NCI-H226 (cell line): ENCODE data around the gene GPATCH1.

Experiments used
- DNase-seq: peaks from one replicate; pipeline ENCODE4 v3.0.0-alpha.2; 2015

The GPATCH1 gene

GRCh38 chr19:33163481-33163880, 82.5 kb downstream of the GPATCH1 start:
- DNase-seq: no peak

GRCh38 chr19:33166037-33166436, 85.1 kb downstream of the GPATCH1 start:
- peak; percentile 39 for DNase-seq

- DNase-seq: no peak
These were observed 86.5 kb downstream of the GPATCH1 start for GRCh38 chr19:33167438-33167837.

- DNase-seq: no peak
These were observed 87.5 kb downstream of the GPATCH1 start for GRCh38 chr19:33168528-33168927.

- DNase-seq: no peak
These were observed 90.3 kb downstream of the GPATCH1 start for GRCh38 chr19:33171222-33171795.

GRCh38 chr19:33171916-33172359, 91.0 kb downstream of the GPATCH1 start:
- no peak for DNase-seq

- DNase-seq: no peak
These were observed 93.2 kb downstream of the GPATCH1 start for GRCh38 chr19:33174186-33174585.

- no peak for DNase-seq
These were observed 94.3 kb downstream of the GPATCH1 start for GRCh38 chr19:33175156-33175782.

GRCh38 chr19:33175886-33176669, 95.1 kb downstream of the GPATCH1 start:
- no peak for DNase-seq

- peak; percentile 97 for DNase-seq
These were observed 95.9 kb downstream of the GPATCH1 start for GRCh38 chr19:33176670-33177416.

GRCh38 chr19:33177417-33177979, 96.5 kb downstream of the GPATCH1 start:
- DNase-seq: no peak
